LNCaP clone FGC (cell line): ENCODE measurements around the gene DRGX.

Experiments
- DNase-seq: peaks from one replicate; pipeline ENCODE4 v3.0.0-alpha.2; 2011; ENCODE audit warnings: low read depth
- H3K4me3 ChIP-seq: 2 replicates; pipeline ENCODE4 v1.5.1; 2011; ENCODE audit warnings: mild to moderate bottlenecking, low read depth, low read length, control low read depth
- CTCF ChIP-seq: IDR thresholded peaks from 2 replicates; pipeline ENCODE4 v1.5.1; 2012; ENCODE audit warnings: mild to moderate bottlenecking; ENCODE audit not compliant: control insufficient read depth, insufficient read depth; ENCODE audit errors: extremely low read depth

The DRGX gene

GRCh38 chr10:49335364-49335972, 60.4 kb downstream of the DRGX start:
- DNase-seq: no peak
- no peak for TF ChIP-seq CTCF
- no peak overlapping the region for H3K4me3 ChIP-seq

- DNase-seq: no peak
- no peak for TF ChIP-seq CTCF
Observed at GRCh38 chr10:49334964-49335363, 60.9 kb downstream of the DRGX start.

GRCh38 chr10:49333192-49333591, 62.7 kb downstream of the DRGX start:
- no peak overlapping the region for H3K4me3 ChIP-seq
- no peak for TF ChIP-seq CTCF
- no peak for DNase-seq

More at GRCh38 chr10:49334964-49335363, 60.9 kb downstream of the DRGX start:
- no peak overlapping the region for H3K4me3 ChIP-seq

- no peak for TF ChIP-seq CTCF
- DNase-seq: no peak
- no peak overlapping the region for H3K4me3 ChIP-seq
Observed at GRCh38 chr10:49332768-49333167, 63.1 kb downstream of the DRGX start.

- H3K4me3 ChIP-seq: no peak overlapping the region
- TF ChIP-seq CTCF: no peak
- no peak for DNase-seq
Observed at GRCh38 chr10:49332333-49332732, 63.6 kb downstream of the DRGX start.

- no peak for TF ChIP-seq CTCF
- no peak for DNase-seq
- H3K4me3 ChIP-seq: no peak overlapping the region
Observed at GRCh38 chr10:49331431-49331830, 64.5 kb downstream of the DRGX start.

- no peak for DNase-seq
- no peak overlapping the region for H3K4me3 ChIP-seq
- no peak for TF ChIP-seq CTCF
Observed at GRCh38 chr10:49330127-49330665, 65.7 kb downstream of the DRGX start.
